K562 (cell line): ENCODE measurements around the gene ACP5. TPM values are rescaled to one million over a fixed set of nuclear protein-coding genes. Genes with fewer than 3 reads are reported as not detected.

ENCODE experiments used
- ADNP ChIP-seq: fragments of 200-800 bp; sonication (Bioruptor generic); IDR thresholded peaks from 2 replicates; pipeline ENCODE4 v1.6.1; 2016; ENCODE audit warnings: missing genetic modification characterization, missing compliant biosample characterization
- CBX5 ChIP-seq: IDR thresholded peaks from 2 replicates; pipeline ENCODE4 v1.6.1; 2014; ENCODE audit warnings: low read depth, borderline replicate concordance
- DNMT1 ChIP-seq: fragments of 450-650 bp; IDR thresholded peaks from 2 replicates; pipeline ENCODE4 v1.6.1; 2016; ENCODE audit warnings: antibody characterized with exemption, mild to moderate bottlenecking
- HCFC1 ChIP-seq: IDR thresholded peaks from 2 replicates; pipeline ENCODE4 v1.6.1; 2012; ENCODE audit warnings: low read depth, low read length, improper control_type of control experiment
- HDGF ChIP-seq: fragments of 450-650 bp; IDR thresholded peaks from 2 replicates; pipeline ENCODE4 v1.6.1; 2016
- KHSRP ChIP-seq: fragments of 450-650 bp; IDR thresholded peaks from 2 replicates; pipeline ENCODE4 v1.6.1; 2017
- MAZ ChIP-seq, 2 experiments: fragments of 450-650 bp in 1 of 2; sonication (generic) in 1 of 2; formaldehyde crosslinking; IDR thresholded peaks in 1 of 2; conservative IDR thresholded peaks in 1 of 2; 2 replicates each; pipeline versions ENCODE4 v1.4.0 to v1.5.0; 2020; ENCODE audit warnings: mild to moderate bottlenecking in 1 of 2, missing genetic modification reagents in 1 of 2
- RB1 ChIP-seq: fragments of 450-650 bp; IDR thresholded peaks from 2 replicates; pipeline ENCODE4 v1.6.1; 2017; ENCODE audit warnings: low read depth, mild to moderate bottlenecking
- RBM22 ChIP-seq: fragments of 200-400 bp; formaldehyde crosslinking; IDR thresholded peaks from 2 replicates; pipeline ENCODE4 v1.6.1; 2018; ENCODE audit warnings: low read length, low read depth; ENCODE audit not compliant: poor library complexity, severe bottlenecking
- RBM39 ChIP-seq: fragments of 200-400 bp; formaldehyde crosslinking; optimal IDR thresholded peaks from 2 replicates; pipeline ENCODE3; 2018; ENCODE audit warnings: low read depth, low read length
- SMAD4 ChIP-seq: fragments of 250-450 bp; sonication (Bioruptor Pico); conservative IDR thresholded peaks from 2 replicates; pipeline ENCODE4 v1.8.0; 2021; ENCODE audit warnings: inconsistent platforms, mild to moderate bottlenecking, moderate library complexity
- ZKSCAN8 ChIP-seq: fragments of 200-800 bp; sonication (Bioruptor generic); IDR thresholded peaks from 2 replicates; pipeline ENCODE4 v1.6.1; 2016; ENCODE audit warnings: missing genetic modification characterization, missing compliant biosample characterization
- ZNF668 ChIP-seq: fragments of 250-450 bp; sonication (Bioruptor Pico); IDR thresholded peaks from 2 replicates; pipeline ENCODE4 v1.8.0; 2022; ENCODE audit warnings: mild to moderate bottlenecking, inconsistent platforms
- polyA plus RNA-seq, 8 experiments: library from polyadenylated mRNA; depleted of rRNA in 4 of 8; stranded (reverse) in 5 of 8; unstranded in 3 of 8; fragments of >200 nt; fragmentation: Nextera tagmentation in 2 of 8; fragmentation: Illumina TruSeq in 1 of 8; extraction: Ambion mirVana in 2 of 8; extraction: Trizol in 1 of 8; gene quantifications; 2 replicates each; pipeline versions ENCODE4 v1.2.1 to v1.2.3, GENCODE V29; 2011 to 2014; ENCODE audit warnings: inconsistent platforms in 1 of 8, missing spikeins in 1 of 8
- total RNA-seq, 7 experiments: library from RNA; depleted of rRNA in 6 of 7; stranded (reverse); fragments of >200 nt in 6 of 7; fragmentation: Illumina TruSeq in 2 of 7; extraction: Trizol in 2 of 7; gene quantifications; 2 replicates each; pipeline versions ENCODE4 v1.2.1 to v1.2.3, GENCODE V29; 2011 to 2021; ENCODE audit warnings: low replicate concordance in 1 of 7
- TF ChIP-seq, protein P1 (sequence below): sonication (generic); formaldehyde crosslinking; IDR thresholded peaks from 2 replicates; pipeline ENCODE4 v1.5.0; 2020; ENCODE audit warnings: missing genetic modification reagents
- TF ChIP-seq, protein P2 (sequence below): sonication (generic); formaldehyde crosslinking; IDR thresholded peaks from 2 replicates; pipeline ENCODE4 v1.9.0; 2022; ENCODE audit warnings: mild to moderate bottlenecking, missing genetic modification reagents
- TF ChIP-seq, protein P3 (sequence below): IDR thresholded peaks from 2 replicates; pipeline ENCODE4 v1.6.1; 2011; ENCODE audit warnings: borderline replicate concordance, low read depth, mild to moderate bottlenecking, moderate library complexity, low read length; ENCODE audit not compliant: insufficient read depth, poor library complexity, severe bottlenecking
- TF ChIP-seq, protein P4 (sequence below): fragments of 450-650 bp; formaldehyde crosslinking; IDR thresholded peaks from 2 replicates; pipeline ENCODE4 v1.4.0; 2022; ENCODE audit warnings: missing genetic modification characterization
- TF ChIP-seq, protein P5 (sequence below): fragments of 450-650 bp; IDR thresholded peaks from 2 replicates; pipeline ENCODE4 v1.6.1; 2017; ENCODE audit warnings: antibody characterized with exemption, mild to moderate bottlenecking

ACP5 gene
- total and polyA plus RNA-seq, 9 of the 15 experiments (the other 6 are each of a cell fraction or from before 2014, with no cell fraction given) = 0.06 to 1.1 (median 0.31) TPM; not detected in 1

DNA sequence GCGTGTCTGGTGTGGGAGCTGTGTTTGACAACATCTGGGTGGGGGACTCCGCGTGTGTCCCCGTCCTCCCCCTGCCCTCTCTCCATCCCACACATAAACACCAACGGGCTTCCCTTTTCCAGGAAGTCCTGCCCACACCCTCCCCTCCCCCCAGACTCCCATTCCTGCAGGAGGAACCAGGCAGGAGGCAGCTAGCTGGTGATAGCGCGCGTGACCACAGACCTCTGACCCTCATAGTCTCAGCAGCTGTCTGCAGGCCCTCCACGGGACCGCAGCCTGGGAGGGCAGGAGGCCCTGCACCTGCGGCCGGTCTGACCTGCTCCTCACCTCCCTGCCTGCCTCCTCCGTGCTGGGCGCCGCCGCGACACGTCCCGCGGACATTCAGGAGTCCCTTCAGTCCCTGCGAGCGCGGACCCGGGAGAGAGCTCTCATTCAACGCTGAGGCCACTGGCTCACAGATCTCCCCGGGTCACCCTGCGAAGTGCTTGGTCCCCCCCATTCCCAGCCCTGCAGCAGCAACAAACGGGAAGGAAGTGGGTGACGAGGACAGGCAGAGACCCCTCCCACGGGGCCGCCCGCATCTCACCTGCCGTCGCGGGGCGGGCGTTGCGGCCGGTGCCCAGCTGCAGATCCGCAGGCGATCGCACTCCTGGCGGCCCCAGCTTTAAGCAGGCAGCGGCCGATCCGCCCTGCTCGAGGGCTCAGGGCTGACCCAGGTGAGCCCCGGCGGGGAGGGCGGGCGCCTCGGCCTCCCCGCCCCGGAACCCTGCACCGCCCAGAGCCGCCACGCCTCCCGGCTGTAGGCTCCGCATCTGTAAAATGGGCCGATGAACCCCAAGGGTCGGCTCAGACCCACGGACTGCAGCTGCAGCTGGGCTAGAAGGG is 1.1 kb upstream of the ACP5 start (continued):
- peak; percentile 98 for TF ChIP-seq SMAD4 (CRISPR knock-in tag)
- TF ChIP-seq RB1 = peak; percentile 20; the same call in 1 of the 2 replicates
- TF ChIP-seq, protein P1, sequence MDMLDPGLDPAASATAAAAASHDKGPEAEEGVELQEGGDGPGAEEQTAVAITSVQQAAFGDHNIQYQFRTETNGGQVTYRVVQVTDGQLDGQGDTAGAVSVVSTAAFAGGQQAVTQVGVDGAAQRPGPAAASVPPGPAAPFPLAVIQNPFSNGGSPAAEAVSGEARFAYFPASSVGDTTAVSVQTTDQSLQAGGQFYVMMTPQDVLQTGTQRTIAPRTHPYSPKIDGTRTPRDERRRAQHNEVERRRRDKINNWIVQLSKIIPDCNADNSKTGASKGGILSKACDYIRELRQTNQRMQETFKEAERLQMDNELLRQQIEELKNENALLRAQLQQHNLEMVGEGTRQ (CRISPR knock-in tag) = peak; percentile 61
- TF ChIP-seq, protein P2, sequence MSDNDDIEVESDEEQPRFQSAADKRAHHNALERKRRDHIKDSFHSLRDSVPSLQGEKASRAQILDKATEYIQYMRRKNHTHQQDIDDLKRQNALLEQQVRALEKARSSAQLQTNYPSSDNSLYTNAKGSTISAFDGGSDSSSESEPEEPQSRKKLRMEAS (CRISPR knock-in tag) = no peak
- no peak for TF ChIP-seq ADNP (tag)
- peak; percentile 45; the same call in 1 of the 2 replicates for TF ChIP-seq CBX5
- no peak for TF ChIP-seq RBM22
- no peak for TF ChIP-seq HDGF
- TF ChIP-seq, protein P3, sequence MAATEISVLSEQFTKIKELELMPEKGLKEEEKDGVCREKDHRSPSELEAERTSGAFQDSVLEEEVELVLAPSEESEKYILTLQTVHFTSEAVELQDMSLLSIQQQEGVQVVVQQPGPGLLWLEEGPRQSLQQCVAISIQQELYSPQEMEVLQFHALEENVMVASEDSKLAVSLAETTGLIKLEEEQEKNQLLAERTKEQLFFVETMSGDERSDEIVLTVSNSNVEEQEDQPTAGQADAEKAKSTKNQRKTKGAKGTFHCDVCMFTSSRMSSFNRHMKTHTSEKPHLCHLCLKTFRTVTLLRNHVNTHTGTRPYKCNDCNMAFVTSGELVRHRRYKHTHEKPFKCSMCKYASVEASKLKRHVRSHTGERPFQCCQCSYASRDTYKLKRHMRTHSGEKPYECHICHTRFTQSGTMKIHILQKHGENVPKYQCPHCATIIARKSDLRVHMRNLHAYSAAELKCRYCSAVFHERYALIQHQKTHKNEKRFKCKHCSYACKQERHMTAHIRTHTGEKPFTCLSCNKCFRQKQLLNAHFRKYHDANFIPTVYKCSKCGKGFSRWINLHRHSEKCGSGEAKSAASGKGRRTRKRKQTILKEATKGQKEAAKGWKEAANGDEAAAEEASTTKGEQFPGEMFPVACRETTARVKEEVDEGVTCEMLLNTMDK = no peak
- no peak for TF ChIP-seq RBM39
- no peak for TF ChIP-seq KHSRP
- TF ChIP-seq, protein P4, sequence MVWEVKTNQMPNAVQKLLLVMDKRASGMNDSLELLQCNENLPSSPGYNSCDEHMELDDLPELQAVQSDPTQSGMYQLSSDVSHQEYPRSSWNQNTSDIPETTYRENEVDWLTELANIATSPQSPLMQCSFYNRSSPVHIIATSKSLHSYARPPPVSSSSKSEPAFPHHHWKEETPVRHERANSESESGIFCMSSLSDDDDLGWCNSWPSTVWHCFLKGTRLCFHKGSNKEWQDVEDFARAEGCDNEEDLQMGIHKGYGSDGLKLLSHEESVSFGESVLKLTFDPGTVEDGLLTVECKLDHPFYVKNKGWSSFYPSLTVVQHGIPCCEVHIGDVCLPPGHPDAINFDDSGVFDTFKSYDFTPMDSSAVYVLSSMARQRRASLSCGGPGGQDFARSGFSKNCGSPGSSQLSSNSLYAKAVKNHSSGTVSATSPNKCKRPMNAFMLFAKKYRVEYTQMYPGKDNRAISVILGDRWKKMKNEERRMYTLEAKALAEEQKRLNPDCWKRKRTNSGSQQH (CRISPR knock-in tag) = no peak
- no peak for TF ChIP-seq HCFC1
- TF ChIP-seq DNMT1 = no peak
- TF ChIP-seq, protein P5, sequence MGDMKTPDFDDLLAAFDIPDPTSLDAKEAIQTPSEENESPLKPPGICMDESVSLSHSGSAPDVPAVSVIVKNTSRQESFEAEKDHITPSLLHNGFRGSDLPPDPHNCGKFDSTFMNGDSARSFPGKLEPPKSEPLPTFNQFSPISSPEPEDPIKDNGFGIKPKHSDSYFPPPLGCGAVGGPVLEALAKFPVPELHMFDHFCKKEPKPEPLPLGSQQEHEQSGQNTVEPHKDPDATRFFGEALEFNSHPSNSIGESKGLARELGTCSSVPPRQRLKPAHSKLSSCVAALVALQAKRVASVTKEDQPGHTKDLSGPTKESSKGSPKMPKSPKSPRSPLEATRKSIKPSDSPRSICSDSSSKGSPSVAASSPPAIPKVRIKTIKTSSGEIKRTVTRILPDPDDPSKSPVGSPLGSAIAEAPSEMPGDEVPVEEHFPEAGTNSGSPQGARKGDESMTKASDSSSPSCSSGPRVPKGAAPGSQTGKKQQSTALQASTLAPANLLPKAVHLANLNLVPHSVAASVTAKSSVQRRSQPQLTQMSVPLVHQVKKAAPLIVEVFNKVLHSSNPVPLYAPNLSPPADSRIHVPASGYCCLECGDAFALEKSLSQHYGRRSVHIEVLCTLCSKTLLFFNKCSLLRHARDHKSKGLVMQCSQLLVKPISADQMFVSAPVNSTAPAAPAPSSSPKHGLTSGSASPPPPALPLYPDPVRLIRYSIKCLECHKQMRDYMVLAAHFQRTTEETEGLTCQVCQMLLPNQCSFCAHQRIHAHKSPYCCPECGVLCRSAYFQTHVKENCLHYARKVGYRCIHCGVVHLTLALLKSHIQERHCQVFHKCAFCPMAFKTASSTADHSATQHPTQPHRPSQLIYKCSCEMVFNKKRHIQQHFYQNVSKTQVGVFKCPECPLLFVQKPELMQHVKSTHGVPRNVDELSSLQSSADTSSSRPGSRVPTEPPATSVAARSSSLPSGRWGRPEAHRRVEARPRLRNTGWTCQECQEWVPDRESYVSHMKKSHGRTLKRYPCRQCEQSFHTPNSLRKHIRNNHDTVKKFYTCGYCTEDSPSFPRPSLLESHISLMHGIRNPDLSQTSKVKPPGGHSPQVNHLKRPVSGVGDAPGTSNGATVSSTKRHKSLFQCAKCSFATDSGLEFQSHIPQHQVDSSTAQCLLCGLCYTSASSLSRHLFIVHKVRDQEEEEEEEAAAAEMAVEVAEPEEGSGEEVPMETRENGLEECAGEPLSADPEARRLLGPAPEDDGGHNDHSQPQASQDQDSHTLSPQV = peak; percentile 48; the same call in 1 of the 2 replicates
- TF ChIP-seq MAZ (CRISPR knock-in tag; conservative IDR thresholded peaks at IDR 0.05 in 1 of 2, IDR thresholded peaks at IDR 0.05 in 1 of 2) = peak; percentile 44 to 70; a peak in 2 of 4 replicates
- no peak for TF ChIP-seq ZKSCAN8
- peak; percentile 6; the same call in 1 of the 2 replicates for TF ChIP-seq ZNF668
